MM.1S (cell line): ENCODE measurements around the gene SMYD1.

ENCODE experiments used
- EZH2 ChIP-seq: fragments of 300-600 bp; sonication (generic); optimal IDR thresholded peaks from 2 replicates; pipeline ENCODE3; 2017; ENCODE audit warnings: low read depth, mild to moderate bottlenecking, antibody characterized with exemption, low read length, mixed read lengths
- EZH2phosphoT487 ChIP-seq: fragments of 300-600 bp; sonication (generic); IDR thresholded peaks from 2 replicates; pipeline ENCODE4 v1.6.1; 2018; ENCODE audit warnings: antibody characterized with exemption, low read length
- TF ChIP-seq, protein P1 (sequence below): fragments of 300-600 bp; sonication (generic); IDR thresholded peaks from 2 replicates; pipeline ENCODE4 v1.5.1; 2016; ENCODE audit warnings: antibody characterized with exemption, low read length, mixed read lengths

DNA sequence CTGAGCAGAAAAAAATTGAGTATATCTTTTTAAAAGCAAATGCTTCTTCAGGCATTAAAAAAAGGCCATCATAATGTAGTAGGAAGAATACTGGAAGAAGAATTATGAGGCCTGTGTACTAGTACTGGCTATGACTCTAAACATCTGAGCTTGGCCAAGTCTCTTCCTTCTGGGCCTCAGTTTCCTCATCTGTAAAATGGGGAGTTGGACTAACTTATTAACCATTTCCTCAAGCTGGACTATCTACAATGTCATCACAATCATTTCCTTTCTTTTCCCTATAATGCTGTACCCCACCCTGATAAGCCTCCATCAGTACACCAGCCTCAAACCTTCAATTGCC is 30.9 kb downstream of the SMYD1 start:
- TF ChIP-seq, protein P1, sequence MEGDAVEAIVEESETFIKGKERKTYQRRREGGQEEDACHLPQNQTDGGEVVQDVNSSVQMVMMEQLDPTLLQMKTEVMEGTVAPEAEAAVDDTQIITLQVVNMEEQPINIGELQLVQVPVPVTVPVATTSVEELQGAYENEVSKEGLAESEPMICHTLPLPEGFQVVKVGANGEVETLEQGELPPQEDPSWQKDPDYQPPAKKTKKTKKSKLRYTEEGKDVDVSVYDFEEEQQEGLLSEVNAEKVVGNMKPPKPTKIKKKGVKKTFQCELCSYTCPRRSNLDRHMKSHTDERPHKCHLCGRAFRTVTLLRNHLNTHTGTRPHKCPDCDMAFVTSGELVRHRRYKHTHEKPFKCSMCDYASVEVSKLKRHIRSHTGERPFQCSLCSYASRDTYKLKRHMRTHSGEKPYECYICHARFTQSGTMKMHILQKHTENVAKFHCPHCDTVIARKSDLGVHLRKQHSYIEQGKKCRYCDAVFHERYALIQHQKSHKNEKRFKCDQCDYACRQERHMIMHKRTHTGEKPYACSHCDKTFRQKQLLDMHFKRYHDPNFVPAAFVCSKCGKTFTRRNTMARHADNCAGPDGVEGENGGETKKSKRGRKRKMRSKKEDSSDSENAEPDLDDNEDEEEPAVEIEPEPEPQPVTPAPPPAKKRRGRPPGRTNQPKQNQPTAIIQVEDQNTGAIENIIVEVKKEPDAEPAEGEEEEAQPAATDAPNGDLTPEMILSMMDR = no peak
- TF ChIP-seq EZH2 = no peak
- no peak for TF ChIP-seq EZH2phosphoT487
